Mesothelial cell of epicardium (in vitro differentiated cells): ENCODE measurements around the gene CCT8. TPM values are rescaled to one million over a fixed set of nuclear protein-coding genes. Genes with fewer than 3 reads are reported as not detected.
"Not testable (repeated sequence)": the region's sequence is repeated elsewhere in the genome, so short reads cannot be mapped to it uniquely, and the experiment has no call there.

Experiments
- DNase-seq, 2 experiments: peaks; one replicate each; pipeline ENCODE4 v3.0.0; 2021; ENCODE audit warnings: low spot score in 2 of 2; ENCODE audit not compliant: unreplicated experiment in 2 of 2
- H3K27ac Mint-ChIP-seq: 2 replicates; pipeline ENCODE4 v1.8.0; 2021; ENCODE audit warnings: mixed read lengths
- H3K27me3 Mint-ChIP-seq: 2 replicates; pipeline ENCODE4 v1.8.0; 2021; ENCODE audit warnings: low read depth, mixed read lengths
- H3K36me3 Mint-ChIP-seq: 2 replicates; pipeline ENCODE4 v1.8.0; 2021; ENCODE audit warnings: mixed read lengths
- H3K4me1 Mint-ChIP-seq: 2 replicates; pipeline ENCODE4 v1.8.0; 2021; ENCODE audit warnings: mixed read lengths
- H3K4me3 Mint-ChIP-seq: 2 replicates; pipeline ENCODE4 v1.8.0; 2021; ENCODE audit warnings: mild to moderate bottlenecking, moderate library complexity, mixed read lengths
- H3K9me3 Mint-ChIP-seq: 2 replicates; pipeline ENCODE4 v1.8.0; 2021; ENCODE audit warnings: mixed read lengths
- total RNA-seq: library from RNA; stranded (reverse); gene quantifications from 3 replicates; pipeline ENCODE4 v1.2.1, GENCODE V29; 2021
- TF ChIP-seq, protein P1 (sequence below): fragments of 200-600 bp; sonication (generic); IDR thresholded peaks from one replicate; pipeline ENCODE4 v1.5.0; 2021; ENCODE audit warnings: antibody characterized with exemption; ENCODE audit not compliant: unreplicated experiment

The CCT8 gene
- total RNA-seq, 1 donor from 2014 or later: 166 TPM

DNA sequence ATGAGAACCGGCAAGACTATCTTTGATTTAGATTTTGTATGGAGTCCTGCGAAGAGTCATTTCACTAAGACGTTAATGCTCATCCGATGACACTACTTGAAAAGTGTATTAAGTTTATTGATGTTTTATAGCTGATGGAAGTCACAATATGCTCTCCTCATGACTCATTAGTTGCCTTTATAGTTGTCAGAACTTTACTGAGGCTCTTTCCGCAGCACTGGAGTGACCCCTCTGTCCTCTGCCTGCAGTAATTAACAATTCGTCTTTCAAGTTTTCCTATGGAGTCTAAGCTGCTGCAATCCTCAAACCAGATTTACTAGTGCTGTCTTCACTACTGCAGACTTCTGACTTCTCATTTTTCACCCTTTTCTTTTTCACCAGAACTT, 48.1 kb downstream of the CCT8 start:
- Mint-ChIP-seq H3K27ac (peak overlapping the region; percentile 100), H3K36me3 (peaks cover 1% of the 10 kb centered on the region), H3K4me1 (peaks cover 21% of the 10 kb centered on the region), H3K27me3 (no peaks in the 10 kb centered on the region), H3K9me3 (no peaks in the 10 kb centered on the region), H3K4me3 (peak overlapping the region; percentile 98)
- no peak for DNase-seq
- TF ChIP-seq, protein P1, sequence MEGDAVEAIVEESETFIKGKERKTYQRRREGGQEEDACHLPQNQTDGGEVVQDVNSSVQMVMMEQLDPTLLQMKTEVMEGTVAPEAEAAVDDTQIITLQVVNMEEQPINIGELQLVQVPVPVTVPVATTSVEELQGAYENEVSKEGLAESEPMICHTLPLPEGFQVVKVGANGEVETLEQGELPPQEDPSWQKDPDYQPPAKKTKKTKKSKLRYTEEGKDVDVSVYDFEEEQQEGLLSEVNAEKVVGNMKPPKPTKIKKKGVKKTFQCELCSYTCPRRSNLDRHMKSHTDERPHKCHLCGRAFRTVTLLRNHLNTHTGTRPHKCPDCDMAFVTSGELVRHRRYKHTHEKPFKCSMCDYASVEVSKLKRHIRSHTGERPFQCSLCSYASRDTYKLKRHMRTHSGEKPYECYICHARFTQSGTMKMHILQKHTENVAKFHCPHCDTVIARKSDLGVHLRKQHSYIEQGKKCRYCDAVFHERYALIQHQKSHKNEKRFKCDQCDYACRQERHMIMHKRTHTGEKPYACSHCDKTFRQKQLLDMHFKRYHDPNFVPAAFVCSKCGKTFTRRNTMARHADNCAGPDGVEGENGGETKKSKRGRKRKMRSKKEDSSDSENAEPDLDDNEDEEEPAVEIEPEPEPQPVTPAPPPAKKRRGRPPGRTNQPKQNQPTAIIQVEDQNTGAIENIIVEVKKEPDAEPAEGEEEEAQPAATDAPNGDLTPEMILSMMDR: no peak

DNA sequence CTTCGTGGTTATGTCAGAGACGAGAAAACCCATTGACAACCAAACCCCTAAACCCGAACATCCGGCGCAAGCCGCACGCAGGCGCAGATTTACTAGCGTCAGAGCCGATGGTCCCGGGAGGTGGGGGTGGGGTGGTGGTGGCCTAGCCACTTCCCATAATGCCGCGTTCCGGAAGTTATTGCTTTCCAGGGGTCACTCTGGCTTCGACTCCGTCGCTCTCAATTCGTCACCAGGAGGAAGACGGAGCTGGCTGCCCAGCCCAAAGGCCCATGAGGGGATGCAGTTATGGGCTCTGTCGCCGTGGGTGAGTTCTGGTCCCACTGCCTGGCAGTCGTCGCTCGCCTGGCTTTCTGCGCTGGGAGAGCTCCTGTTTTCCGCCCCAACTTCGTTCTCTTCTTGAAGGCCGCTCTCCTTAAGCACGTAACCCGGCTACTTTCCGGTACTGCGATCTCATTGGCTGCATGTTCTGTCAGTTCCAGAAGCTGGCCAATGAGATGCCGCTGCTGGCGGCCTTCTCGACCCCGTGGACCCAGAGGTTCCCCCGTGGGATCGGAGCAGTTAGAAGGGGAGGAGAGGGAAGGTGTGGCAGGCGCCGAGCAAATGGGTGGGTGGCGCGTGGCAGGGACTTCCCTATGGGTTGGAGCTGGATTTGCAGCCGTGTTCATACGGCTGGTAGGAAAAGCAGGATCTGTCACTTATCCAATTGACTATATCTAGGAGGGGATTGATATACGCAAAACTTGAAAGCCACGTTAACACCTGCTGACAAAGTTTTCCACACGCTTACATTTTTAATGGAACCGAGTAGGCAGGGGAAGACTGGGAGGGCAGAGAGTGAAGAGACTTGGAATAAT, 48.7 kb downstream of the CCT8 start, which contains the start of gene USP16:
USP16 (plus strand) TSS at position 195 of the 854 bp plus-strand sequence. CDS start 3,246 bp downstream, outside the sequence.
- TF ChIP-seq, protein P1: no peak
- H3K27ac Mint-ChIP-seq: peak within 1 kb of the TSS; percentile 100
- H3K4me3 Mint-ChIP-seq: peak within 1 kb of the TSS; percentile 98
- H3K27me3 Mint-ChIP-seq: no peaks in the 10 kb centered on the region
- H3K36me3 Mint-ChIP-seq: peaks cover 1% of the 10 kb centered on the region
- no peaks in the 10 kb centered on the region for H3K9me3 Mint-ChIP-seq
- peak; percentile 83 to 98 for DNase-seq
- H3K4me1 Mint-ChIP-seq: peaks cover 21% of the 10 kb centered on the region

DNA sequence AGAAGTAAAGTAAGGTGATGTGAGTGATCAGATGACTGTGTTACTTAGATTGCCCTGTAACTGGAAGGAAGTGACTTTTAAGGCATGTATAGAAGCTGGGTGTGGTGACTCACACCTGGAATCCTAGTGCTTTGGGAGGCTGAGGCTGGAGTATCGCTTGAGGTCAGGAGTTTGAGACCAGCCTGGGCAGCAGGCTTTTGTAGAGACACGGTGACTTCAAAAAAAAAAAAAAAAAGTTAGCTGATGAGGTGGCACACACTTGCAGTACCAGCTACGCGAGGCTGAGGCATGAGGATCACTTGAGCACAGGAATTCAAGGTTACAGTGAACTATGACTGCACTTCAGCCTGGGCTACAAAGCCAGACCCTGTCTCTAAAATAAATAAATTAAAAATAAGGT, 51.3 kb downstream of the CCT8 start:
- Mint-ChIP-seq H3K27ac (no peak overlapping the region), H3K4me1 (peaks cover 31% of the 10 kb centered on the region), H3K27me3 (peaks cover 9% of the 10 kb centered on the region), H3K36me3 (no peaks in the 10 kb centered on the region), H3K9me3 (no peaks in the 10 kb centered on the region), H3K4me3 (no peak overlapping the region)
- TF ChIP-seq, protein P1: no peak
- DNase-seq: no peak

DNA sequence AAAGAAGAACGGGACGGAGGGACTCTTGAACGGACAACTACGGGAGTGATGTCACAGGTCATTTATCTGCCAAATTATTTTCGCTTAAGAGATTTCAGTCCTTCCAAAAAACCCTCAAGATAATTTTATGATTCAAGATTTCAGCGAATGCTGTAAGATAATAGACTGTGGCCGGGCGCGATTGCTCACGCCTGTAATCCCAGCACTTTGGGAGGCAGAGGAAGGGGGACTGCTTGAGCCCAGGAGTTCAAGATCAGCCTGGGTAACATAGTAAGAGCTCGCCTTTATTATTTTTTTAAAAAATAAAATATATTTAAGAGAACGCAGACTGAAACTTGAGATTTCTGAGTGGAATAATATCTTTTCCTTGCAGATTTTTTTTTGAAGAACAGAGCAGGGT, 54.9 kb downstream of the CCT8 start:
- Mint-ChIP-seq H3K27me3 (peaks cover 9% of the 10 kb centered on the region), H3K27ac (no peak overlapping the region), H3K36me3 (no peaks in the 10 kb centered on the region), H3K9me3 (no peaks in the 10 kb centered on the region), H3K4me1 (peaks cover 11% of the 10 kb centered on the region), H3K4me3 (peak overlapping the region; percentile 67)
- DNase-seq: no peak
- TF ChIP-seq, protein P1: no peak

DNA sequence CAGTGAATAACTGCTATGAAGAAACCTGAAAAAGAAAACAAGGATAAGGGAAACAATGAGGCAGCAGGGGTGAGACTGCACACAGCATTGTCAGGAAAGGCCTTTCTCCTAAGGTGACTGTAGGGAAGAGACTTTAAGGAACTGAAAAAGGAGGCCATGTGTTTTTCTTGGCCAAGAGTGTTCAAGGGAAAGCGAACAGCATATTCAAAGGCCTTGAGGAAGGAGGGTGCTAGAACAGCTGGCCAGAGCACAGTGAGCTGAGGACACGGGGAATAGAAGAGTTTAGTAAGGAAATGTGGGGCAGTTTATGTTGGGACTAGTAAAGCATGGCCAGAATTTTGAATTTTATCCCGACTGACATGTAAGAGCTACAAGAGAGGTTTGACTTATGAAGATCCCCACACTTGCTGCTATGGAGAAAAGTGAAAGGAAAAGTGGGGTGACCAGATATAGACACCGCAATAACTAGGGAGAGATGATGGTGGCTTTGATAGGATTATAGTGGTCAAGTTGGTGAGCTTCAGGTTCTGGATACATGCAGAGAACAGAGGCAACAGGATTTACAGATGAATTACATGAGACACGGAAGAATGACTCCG, 55.7 kb downstream of the CCT8 start:
- no peak for DNase-seq
- H3K36me3 Mint-ChIP-seq: peaks cover under 1% of the 10 kb centered on the region
- no peak overlapping the region for H3K27ac Mint-ChIP-seq
- peaks cover 9% of the 10 kb centered on the region for H3K4me1 Mint-ChIP-seq
- TF ChIP-seq, protein P1: no peak
- no peaks in the 10 kb centered on the region for H3K9me3 Mint-ChIP-seq
- peak overlapping the region; percentile 67 for H3K4me3 Mint-ChIP-seq
- H3K27me3 Mint-ChIP-seq: peaks cover 9% of the 10 kb centered on the region

DNA sequence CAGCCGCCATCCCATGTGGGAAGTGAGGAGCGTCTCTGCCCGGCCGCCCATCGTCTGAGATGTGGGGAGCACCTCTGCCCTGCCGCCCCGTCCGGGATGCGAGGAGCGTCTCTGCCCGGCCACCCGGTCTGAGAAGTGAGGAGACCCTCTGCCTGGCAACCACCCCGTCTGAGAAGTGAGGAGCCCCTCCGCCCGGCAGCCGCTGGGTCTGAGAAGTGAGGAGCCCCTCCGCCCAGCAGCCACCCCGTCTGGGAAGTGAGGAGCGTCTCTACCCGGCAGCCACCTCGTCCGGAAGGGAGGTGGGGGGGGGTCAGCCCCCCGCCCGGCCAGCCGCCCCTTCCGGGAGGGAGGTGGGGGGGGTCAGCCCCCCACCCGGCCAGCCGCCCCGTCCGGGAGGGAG, 62.2 kb downstream of the CCT8 start:
- not testable (repeated sequence) for H3K36me3 Mint-ChIP-seq, H3K4me1 Mint-ChIP-seq, H3K27me3 Mint-ChIP-seq, H3K4me3 Mint-ChIP-seq, DNase-seq, H3K9me3 Mint-ChIP-seq, H3K27ac Mint-ChIP-seq
